H9 (cell line): Measurements from ENCODE around the gene BACH1. TPM values are rescaled to one million over a fixed set of nuclear protein-coding genes. Genes with fewer than 3 reads are reported as not detected.

Experiments
- DNase-seq: peaks from one replicate; pipeline ENCODE4 v3.0.0-alpha.2; 2017
- H2AFZ ChIP-seq: one replicate; pipeline ENCODE4 v1.6.1; 2013; ENCODE audit warnings: mild to moderate bottlenecking, low read length, control low read depth, moderate library complexity
- H2AK5ac ChIP-seq: 2 replicates; pipeline ENCODE4 v1.6.1; 2013; ENCODE audit warnings: low read length, control low read depth, mixed read lengths; ENCODE audit not compliant: insufficient read length
- H2BK120ac ChIP-seq: one replicate; pipeline ENCODE4 v1.6.1; 2013; ENCODE audit warnings: low read depth, mild to moderate bottlenecking, low read length, control low read depth, inconsistent platforms; ENCODE audit not compliant: poor library complexity, severe bottlenecking
- H2BK12ac ChIP-seq: 2 replicates; pipeline ENCODE4 v1.6.1; 2013; ENCODE audit warnings: low read length, control low read depth, mixed read lengths, low read depth; ENCODE audit not compliant: insufficient read length
- H2BK15ac ChIP-seq: 2 replicates; pipeline ENCODE4 v1.6.1; 2013; ENCODE audit warnings: low read depth, low read length, control low read depth
- H2BK20ac ChIP-seq: one replicate; pipeline ENCODE4 v1.6.1; 2013; ENCODE audit warnings: low read depth, mild to moderate bottlenecking, low read length, control low read depth, inconsistent platforms; ENCODE audit not compliant: poor library complexity, severe bottlenecking
- H2BK5ac ChIP-seq: 2 replicates; pipeline ENCODE4 v1.6.1; 2013; ENCODE audit warnings: low read length, control low read depth, mixed read lengths; ENCODE audit not compliant: insufficient read length
- H3K14ac ChIP-seq: 2 replicates; pipeline ENCODE4 v1.6.1; 2013; ENCODE audit warnings: low read length, control low read depth; ENCODE audit not compliant: insufficient read depth
- H3K18ac ChIP-seq: 2 replicates; pipeline ENCODE4 v1.6.1; 2013; ENCODE audit warnings: low read depth, mild to moderate bottlenecking, mixed read lengths, low read length, control low read depth; ENCODE audit not compliant: insufficient read length
- H3K23ac ChIP-seq: 2 replicates; pipeline ENCODE4 v1.6.1; 2013; ENCODE audit warnings: low read length, control low read depth, mixed read lengths, low read depth; ENCODE audit not compliant: insufficient read length
- H3K23me2 ChIP-seq: 2 replicates; pipeline ENCODE4 v1.6.1; 2013; ENCODE audit warnings: low read depth, mild to moderate bottlenecking, mixed read lengths, low read length, control low read depth; ENCODE audit not compliant: insufficient read length, poor library complexity, severe bottlenecking
- H3K27ac ChIP-seq: 2 replicates; pipeline ENCODE4 v1.5.1; 2013; ENCODE audit warnings: low read length, control low read depth, mixed read lengths, low read depth; ENCODE audit not compliant: insufficient read length
- H3K27me3 ChIP-seq: 2 replicates; pipeline ENCODE4 v1.6.1; 2013; ENCODE audit warnings: low read length, control low read depth, inconsistent platforms; ENCODE audit not compliant: insufficient read depth
- H3K4ac ChIP-seq: 2 replicates; pipeline ENCODE4 v1.6.1; 2013; ENCODE audit warnings: low read depth, mild to moderate bottlenecking, control low read depth, inconsistent platforms, low read length, moderate library complexity
- H3K4me1 ChIP-seq: 2 replicates; pipeline ENCODE4 v1.6.1; 2013; ENCODE audit warnings: low read length, control low read depth, inconsistent platforms; ENCODE audit not compliant: insufficient read depth
- H3K4me2 ChIP-seq: 2 replicates; pipeline ENCODE4 v1.6.1; 2013; ENCODE audit warnings: low read length, control low read depth, mixed read lengths; ENCODE audit not compliant: insufficient read length, insufficient read depth
- H3K56ac ChIP-seq: 2 replicates; pipeline ENCODE4 v1.6.1; 2013; ENCODE audit warnings: low read depth, mild to moderate bottlenecking, mixed read lengths, low read length, control low read depth; ENCODE audit not compliant: insufficient read length
- H3K79me1 ChIP-seq: 2 replicates; pipeline ENCODE4 v1.6.1; 2013; ENCODE audit warnings: low read depth, mild to moderate bottlenecking, moderate library complexity, low read length, control low read depth, inconsistent platforms; ENCODE audit not compliant: insufficient read depth, poor library complexity, severe bottlenecking
- H3K79me2 ChIP-seq: 2 replicates; pipeline ENCODE4 v1.6.1; 2013; ENCODE audit warnings: low read length, control low read depth, inconsistent platforms; ENCODE audit not compliant: insufficient read depth
- H3K9ac ChIP-seq: 2 replicates; pipeline ENCODE4 v1.6.1; 2013; ENCODE audit warnings: low read length, control low read depth, mixed read lengths; ENCODE audit not compliant: insufficient read length; ENCODE audit errors: extremely low read depth
- H3K9me3 ChIP-seq: one replicate; pipeline ENCODE4 v1.6.1; 2013; ENCODE audit warnings: low read depth, low read length, inconsistent platforms; ENCODE audit not compliant: control insufficient read depth
- H3T11ph ChIP-seq: one replicate; pipeline ENCODE4 v1.6.1; 2013; ENCODE audit warnings: mild to moderate bottlenecking, low read length, control low read depth, inconsistent platforms
- H4K20me1 ChIP-seq: one replicate; pipeline ENCODE4 v1.6.1; 2013; ENCODE audit not compliant: control insufficient read depth, insufficient read length, insufficient read depth
- H4K5ac ChIP-seq: 2 replicates; pipeline ENCODE4 v1.6.1; 2013; ENCODE audit warnings: low read depth, mild to moderate bottlenecking, mixed read lengths, low read length, control low read depth; ENCODE audit not compliant: insufficient read length
- H4K8ac ChIP-seq: replicated peaks from 2 replicates; pipeline ENCODE4 v1.6.1; 2013; ENCODE audit warnings: low read length, control low read depth, mixed read lengths, low read depth; ENCODE audit not compliant: insufficient read length
- H4K91ac ChIP-seq: 2 replicates; pipeline ENCODE4 v1.6.1; 2013; ENCODE audit warnings: low read depth, mild to moderate bottlenecking, moderate library complexity, mixed read lengths, low read length, control low read depth; ENCODE audit not compliant: insufficient read length
- H3K27ac Mint-ChIP-seq, 3 experiments: 2 replicates in 2 of 3; 3 replicates in 1 of 3; pipeline ENCODE4 v1.8.0; 2020 to 2021; ENCODE audit warnings: mixed read lengths in 3 of 3, mild to moderate bottlenecking in 1 of 3, moderate library complexity in 1 of 3
- H3K27me3 Mint-ChIP-seq: 2 replicates; pipeline ENCODE4 v1.8.0; 2021; ENCODE audit warnings: low read depth, mild to moderate bottlenecking, moderate library complexity, mixed read lengths
- H3K36me3 Mint-ChIP-seq, 3 experiments: 2 replicates in 2 of 3; 3 replicates in 1 of 3; pipeline ENCODE4 v1.8.0; 2020 to 2021; ENCODE audit warnings: low read depth in 3 of 3, mixed read lengths in 3 of 3; ENCODE audit not compliant: insufficient read depth in 1 of 3
- H3K4me1 Mint-ChIP-seq, 2 experiments: 2 replicates each; pipeline ENCODE4 v1.8.0; 2020; ENCODE audit warnings: mixed read lengths in 2 of 2
- H3K4me3 Mint-ChIP-seq, 2 experiments: 2 replicates in 1 of 2; 3 replicates in 1 of 2; pipeline ENCODE4 v1.8.0; 2020 to 2021; ENCODE audit warnings: mild to moderate bottlenecking in 2 of 2, mixed read lengths in 2 of 2, moderate library complexity in 1 of 2
- H3K9me3 Mint-ChIP-seq, 2 experiments: 2 replicates in 1 of 2; 3 replicates in 1 of 2; pipeline ENCODE4 v1.8.0; 2020; ENCODE audit warnings: mild to moderate bottlenecking in 2 of 2, mixed read lengths in 2 of 2, moderate library complexity in 1 of 2
- CTCF ChIP-seq: fragments of 200-600 bp; sonication (generic); conservative IDR thresholded peaks from 3 replicates; pipeline ENCODE4 v1.8.0; 2021; ENCODE audit warnings: antibody characterized with exemption, mild to moderate bottlenecking
- WGBS: extraction: QIAGEN DNeasy Blood & Tissue Kit; methylation state at CpG from one replicate; pipeline ENCODE4 v1.1.7; 2013; ENCODE audit warnings: missing lambda C conversion rate, low lambda C conversion rate, mixed read lengths; ENCODE audit not compliant: insufficient read length; ENCODE audit errors: extremely low coverage; 5-methylcytosine and 5-hydroxymethylcytosine counted together
- total RNA-seq: library from RNA; stranded (reverse); gene quantifications from 2 replicates; pipeline ENCODE4 v1.2.1, GENCODE V29; 2021

BACH1 gene
- total RNA-seq, 1 experiment from 2014 or later = 42.4 TPM

GRCh38 chr21:29302359-29302875 is 3.7 kb downstream of the BACH1 start:
- no peak overlapping the region for H3K27ac ChIP-seq
- H4K91ac ChIP-seq = no peak overlapping the region
- Mint-ChIP-seq H3K27me3 (peaks cover 9% of the 10 kb centered on the region), H3K4me1 (peaks cover 48 to 59% of the 10 kb centered on the region in 2 experiments), H3K4me3 (no peak overlapping the region), H3K9me3 (peaks cover 0 to 4% of the 10 kb centered on the region in 2 experiments; a peak in 1 of 5 replicates), H3K36me3 (peaks cover 0 to 5% (median 1%) of the 10 kb centered on the region in 3 experiments; a peak in 3 of 7 replicates), H3K27ac (peak overlapping the region in 2 of 3 experiments; percentile 10 to 43; a peak in 2 of 7 replicates)
- DNase-seq = no peak
- no peak overlapping the region for H2BK12ac ChIP-seq
- no peak overlapping the region for H3K56ac ChIP-seq
- H3T11ph ChIP-seq = no peak overlapping the region
- no peaks in the 10 kb centered on the region; the same call in 1 of the 2 replicates for H3K27me3 ChIP-seq
- H2BK15ac ChIP-seq = no peak overlapping the region
- no peak overlapping the region for H3K4me2 ChIP-seq
- no peak overlapping the region for H3K23ac ChIP-seq
- TF ChIP-seq CTCF = no peak
- H2AK5ac ChIP-seq = no peak overlapping the region
- H2AFZ ChIP-seq = no peak overlapping the region
- H3K4ac ChIP-seq = no peak overlapping the region
- H2BK120ac ChIP-seq = no peak overlapping the region
- peaks cover 15% of the 10 kb centered on the region for H3K23me2 ChIP-seq
- H2BK20ac ChIP-seq = no peak overlapping the region
- no peak overlapping the region for H4K8ac ChIP-seq
- WGBS = no CpG with 5 or more reads among the region's 5 CpGs
- no peak overlapping the region for H2BK5ac ChIP-seq
- H3K18ac ChIP-seq = no peak overlapping the region
- no peak overlapping the region for H4K5ac ChIP-seq
- H3K14ac ChIP-seq = no peak overlapping the region
- peaks cover 39% of the 10 kb centered on the region; the same call in 1 of the 2 replicates for H3K79me2 ChIP-seq
- H3K4me1 ChIP-seq = peaks cover 8% of the 10 kb centered on the region; the same call in 1 of the 2 replicates
- H3K9me3 ChIP-seq = no peaks in the 10 kb centered on the region
- no peaks in the 10 kb centered on the region for H3K79me1 ChIP-seq
- peak overlapping the region; percentile 2 for H3K9ac ChIP-seq
- H4K20me1 ChIP-seq = no peaks in the 10 kb centered on the region
